DND-41 (cell line): ENCODE results near the gene METAP1D.

ENCODE experiments used
- CTCF ChIP-seq: IDR thresholded peaks from 2 replicates; pipeline ENCODE4 v1.5.1; 2012; ENCODE audit warnings: borderline replicate concordance, low read length, moderate library complexity, mild to moderate bottlenecking; ENCODE audit not compliant: poor library complexity, severe bottlenecking; ENCODE audit errors: extremely low read depth
- EZH2 ChIP-seq: IDR thresholded peaks from 3 replicates; pipeline ENCODE4 v1.6.1; 2012; ENCODE audit warnings: borderline replicate concordance, low read depth, mild to moderate bottlenecking, moderate library complexity, low read length, inconsistent platforms; ENCODE audit not compliant: severe bottlenecking

GRCh38 chr2:171963198-171963597 is 36.6 kb upstream of the METAP1D start:
- TF ChIP-seq CTCF (no peak), EZH2 (no peak)
